ENCODE measurements around the gene MYLK4. TPM values are rescaled to one million over a fixed set of nuclear protein-coding genes. Genes with fewer than 3 reads are reported as not detected.

MYLK4 gene
- polyA plus RNA-seq, 1 donor from 2014 or later: 1.3 TPM

GRCh38 chr6:2688401-2689064 lies 62.2 kb downstream of the MYLK4 start:
- Histone ChIP-seq H3K27ac (ENCODE audit: low read length) (no peak overlapping the region), H3K27me3 (ENCODE audit: insufficient read depth, low read depth, low read length) (no peaks in the 10 kb centered on the region), H3K4me3 (ENCODE audit: low read length) (no peak overlapping the region), H3K9me2 (ENCODE audit: insufficient read depth, low read length) (no peaks in the 10 kb centered on the region), H3K36me3 (ENCODE audit: insufficient read depth, low read length) (no peaks in the 10 kb centered on the region), H2AFZ (ENCODE audit: low read depth, low read length) (no peak overlapping the region), H3K4me2 (ENCODE audit: low read length) (no peak overlapping the region), H4K20me1 (ENCODE audit: insufficient read depth) (no peaks in the 10 kb centered on the region), H3F3A (ENCODE audit: insufficient read depth, low read length, poor library complexity, severe bottlenecking) (no peaks in the 10 kb centered on the region), H3K9ac (ENCODE audit: low read length) (no peak overlapping the region), H3K79me2 (replicated peaks; ENCODE audit: insufficient read depth, low read length) (no peaks in the 10 kb centered on the region), H3K9me3 (ENCODE audit: low read length) (no peaks in the 10 kb centered on the region)
- TF ChIP-seq POLR2AphosphoS5 (IDR thresholded peaks at IDR 0.05) (no peak), SMC3 (conservative IDR thresholded peaks at IDR 0.05; ENCODE audit: poor library complexity) (no peak), CTCF (IDR thresholded peaks at IDR 0.05; ENCODE audit: poor library complexity, severe bottlenecking) (no peak), RAD21 (conservative IDR thresholded peaks at IDR 0.05) (no peak), EP300 (conservative IDR thresholded peaks at IDR 0.05; ENCODE audit: poor library complexity, severe bottlenecking) (no peak), REST (IDR thresholded peaks at IDR 0.05; ENCODE audit: borderline replicate concordance) (no peak), MXI1 (conservative IDR thresholded peaks at IDR 0.05; ENCODE audit: poor library complexity, severe bottlenecking) (no peak), TAF1 (IDR thresholded peaks at IDR 0.05; ENCODE audit: low read depth) (no peak), EZH2 (IDR thresholded peaks at IDR 0.05; ENCODE audit: borderline replicate concordance, insufficient read depth, low read length, poor library complexity, severe bottlenecking) (no peak)

GRCh38 chr6:2687456-2687855 lies 63.3 kb downstream of the MYLK4 start:
- Histone ChIP-seq H3K9me3 (ENCODE audit: low read length) (no peaks in the 10 kb centered on the region), H3K4me2 (ENCODE audit: low read length) (no peak overlapping the region), H3K9me2 (ENCODE audit: insufficient read depth, low read length) (no peaks in the 10 kb centered on the region), H3K36me3 (ENCODE audit: insufficient read depth, low read length) (no peaks in the 10 kb centered on the region), H3K79me2 (replicated peaks; ENCODE audit: insufficient read depth, low read length) (no peaks in the 10 kb centered on the region), H2AFZ (ENCODE audit: low read depth, low read length) (no peak overlapping the region), H3K27ac (ENCODE audit: low read length) (no peak overlapping the region), H3K4me3 (ENCODE audit: low read length) (no peak overlapping the region), H3K27me3 (ENCODE audit: insufficient read depth, low read depth, low read length) (no peaks in the 10 kb centered on the region), H3F3A (ENCODE audit: insufficient read depth, low read length, poor library complexity, severe bottlenecking) (no peaks in the 10 kb centered on the region), H4K20me1 (ENCODE audit: insufficient read depth) (no peaks in the 10 kb centered on the region), H3K9ac (ENCODE audit: low read length) (no peak overlapping the region)
- TF ChIP-seq EZH2 (IDR thresholded peaks at IDR 0.05; ENCODE audit: borderline replicate concordance, insufficient read depth, low read length, poor library complexity, severe bottlenecking) (no peak), TAF1 (IDR thresholded peaks at IDR 0.05; ENCODE audit: low read depth) (no peak), REST (IDR thresholded peaks at IDR 0.05; ENCODE audit: borderline replicate concordance) (no peak), EP300 (conservative IDR thresholded peaks at IDR 0.05; ENCODE audit: poor library complexity, severe bottlenecking) (no peak), SMC3 (conservative IDR thresholded peaks at IDR 0.05; ENCODE audit: poor library complexity) (no peak), RAD21 (conservative IDR thresholded peaks at IDR 0.05) (no peak), POLR2AphosphoS5 (IDR thresholded peaks at IDR 0.05) (no peak), CTCF (IDR thresholded peaks at IDR 0.05; ENCODE audit: poor library complexity, severe bottlenecking) (no peak), MXI1 (conservative IDR thresholded peaks at IDR 0.05; ENCODE audit: poor library complexity, severe bottlenecking) (no peak)
